ENCODE results near the gene PTGDR2.

Gene PTGDR2

GRCh38 chr11:60858236-60858635 lies 2.5 kb upstream of the PTGDR2 start:
- H3K4me3 ChIP-seq (ENCODE audit: low read depth, low read length), result no peak overlapping the region
- no peaks in the 10 kb centered on the region for H3K27me3 ChIP-seq (replicated peaks)
- no peaks in the 10 kb centered on the region for H3K36me3 ChIP-seq (replicated peaks)
- in situ Hi-C loops (cut with HindIII; ENCODE audit: low pct_ligation_motif_present, low sequenced_read_pairs), result no loop called here
- TF ChIP-seq, protein P1, sequence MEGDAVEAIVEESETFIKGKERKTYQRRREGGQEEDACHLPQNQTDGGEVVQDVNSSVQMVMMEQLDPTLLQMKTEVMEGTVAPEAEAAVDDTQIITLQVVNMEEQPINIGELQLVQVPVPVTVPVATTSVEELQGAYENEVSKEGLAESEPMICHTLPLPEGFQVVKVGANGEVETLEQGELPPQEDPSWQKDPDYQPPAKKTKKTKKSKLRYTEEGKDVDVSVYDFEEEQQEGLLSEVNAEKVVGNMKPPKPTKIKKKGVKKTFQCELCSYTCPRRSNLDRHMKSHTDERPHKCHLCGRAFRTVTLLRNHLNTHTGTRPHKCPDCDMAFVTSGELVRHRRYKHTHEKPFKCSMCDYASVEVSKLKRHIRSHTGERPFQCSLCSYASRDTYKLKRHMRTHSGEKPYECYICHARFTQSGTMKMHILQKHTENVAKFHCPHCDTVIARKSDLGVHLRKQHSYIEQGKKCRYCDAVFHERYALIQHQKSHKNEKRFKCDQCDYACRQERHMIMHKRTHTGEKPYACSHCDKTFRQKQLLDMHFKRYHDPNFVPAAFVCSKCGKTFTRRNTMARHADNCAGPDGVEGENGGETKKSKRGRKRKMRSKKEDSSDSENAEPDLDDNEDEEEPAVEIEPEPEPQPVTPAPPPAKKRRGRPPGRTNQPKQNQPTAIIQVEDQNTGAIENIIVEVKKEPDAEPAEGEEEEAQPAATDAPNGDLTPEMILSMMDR (IDR thresholded peaks at IDR 0.05; ENCODE audit: low read depth, low read length, missing control alignments), result no peak
- no peak overlapping the region for H3K27ac ChIP-seq
- no peak for DNase-seq

GRCh38 chr11:60857378-60858232 lies 1.9 kb upstream of the PTGDR2 start:
- TF ChIP-seq, protein P1 (IDR thresholded peaks at IDR 0.05; ENCODE audit: low read depth, low read length, missing control alignments), result no peak
- no peaks in the 10 kb centered on the region for H3K36me3 ChIP-seq (replicated peaks)
- no peaks in the 10 kb centered on the region for H3K27me3 ChIP-seq (replicated peaks)
- in situ Hi-C loops (cut with HindIII; ENCODE audit: low pct_ligation_motif_present, low sequenced_read_pairs), result no loop called here
- H3K4me3 ChIP-seq (ENCODE audit: low read depth, low read length), result no peak overlapping the region
- no peak overlapping the region for H3K27ac ChIP-seq
- DNase-seq, result peak; percentile 28

DNA sequence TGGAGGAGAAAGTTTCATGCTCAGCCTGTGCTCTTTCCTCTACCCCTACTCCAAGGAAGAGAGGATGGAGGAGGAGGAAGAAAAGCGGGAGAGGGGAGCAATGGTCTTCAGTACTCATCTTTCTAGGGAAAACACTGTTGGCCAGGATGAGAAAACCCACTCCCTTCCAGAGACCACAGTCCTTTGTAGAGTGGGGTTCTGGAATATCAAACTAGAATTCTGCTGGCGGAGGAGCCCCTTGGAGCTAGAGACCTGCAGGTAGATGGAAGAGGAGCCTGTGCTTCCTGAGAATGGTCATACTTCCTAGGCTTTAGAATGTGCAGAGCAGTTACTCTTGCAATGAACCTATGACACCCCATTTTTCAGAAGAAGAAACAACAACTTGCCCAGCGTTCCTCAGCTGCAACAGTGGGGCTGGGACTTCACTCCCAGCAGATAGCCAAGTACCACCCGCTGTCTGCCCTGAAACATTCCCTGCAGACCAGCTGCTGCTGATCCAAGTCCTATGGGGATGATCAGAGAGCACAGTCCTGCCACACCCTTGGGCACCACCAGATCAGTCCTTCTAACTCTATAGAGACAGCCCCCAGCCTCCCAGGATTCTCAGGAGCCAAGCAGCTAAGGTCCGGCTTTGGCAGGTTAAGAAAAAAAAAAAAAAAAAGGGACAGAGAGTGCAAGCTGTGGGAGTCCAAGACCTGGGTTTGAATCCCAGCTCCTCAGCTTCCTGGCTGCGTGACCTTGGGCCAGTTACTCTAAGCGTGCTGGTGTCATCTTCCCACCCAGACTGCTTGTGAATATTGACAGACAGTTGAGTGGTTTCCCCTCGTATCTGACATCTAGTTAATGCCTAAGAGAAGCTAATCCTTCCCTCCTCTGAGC lies 664 bp downstream of the PTGDR2 start:
- TF ChIP-seq, protein P1 (IDR thresholded peaks at IDR 0.05; ENCODE audit: low read depth, low read length, missing control alignments), result no peak
- no peak overlapping the region for H3K4me3 ChIP-seq (ENCODE audit: low read depth, low read length)
- H3K36me3 ChIP-seq (replicated peaks), result peaks cover 20% of the 10 kb centered on the region
- H3K27ac ChIP-seq, result no peak overlapping the region
- DNase-seq, result no peak
- in situ Hi-C loops (cut with HindIII; ENCODE audit: low pct_ligation_motif_present, low sequenced_read_pairs), result no loop called here
- H3K27me3 ChIP-seq (replicated peaks), result no peaks in the 10 kb centered on the region

- TF ChIP-seq, protein P1 (IDR thresholded peaks at IDR 0.05; ENCODE audit: low read depth, low read length, missing control alignments), result no peak
- in situ Hi-C loops (cut with HindIII; ENCODE audit: low pct_ligation_motif_present, low sequenced_read_pairs), result no loop called here
- Histone ChIP-seq H3K27ac (no peak overlapping the region), H3K27me3 (replicated peaks) (no peaks in the 10 kb centered on the region), H3K36me3 (replicated peaks) (peaks cover 27% of the 10 kb centered on the region), H3K4me3 (ENCODE audit: low read depth, low read length) (no peak overlapping the region)
- no peak for DNase-seq
Measured at GRCh38 chr11:60854140-60854846, 1.5 kb downstream of the PTGDR2 start.

- H3K36me3 ChIP-seq (replicated peaks), result peaks cover 37% of the 10 kb centered on the region
- TF ChIP-seq, protein P1 (IDR thresholded peaks at IDR 0.05; ENCODE audit: low read depth, low read length, missing control alignments), result no peak
- in situ Hi-C loops (cut with HindIII; ENCODE audit: low pct_ligation_motif_present, low sequenced_read_pairs), result no loop called here
- no peak overlapping the region for H3K27ac ChIP-seq
- no peak overlapping the region for H3K4me3 ChIP-seq (ENCODE audit: low read depth, low read length)
- no peaks in the 10 kb centered on the region for H3K27me3 ChIP-seq (replicated peaks)
- DNase-seq, result no peak
Measured at GRCh38 chr11:60852982-60853950, 2.5 kb downstream of the PTGDR2 start.

Data from brain microvascular endothelial cell (primary cell).